Adipocyte (in vitro differentiated cells): ENCODE results near the gene MSL3B.

Experiments used
- DNase-seq: peaks from one replicate; pipeline ENCODE4 v3.0.0-alpha.2; 2015; ENCODE audit warnings: low read depth
- H3K27me3 ChIP-seq: replicated peaks from 2 replicates; pipeline ENCODE4 v1.7.0; 2013; ENCODE audit warnings: mild to moderate bottlenecking, low read length, moderate library complexity; ENCODE audit not compliant: control insufficient read depth, insufficient read depth
- H3K36me3 ChIP-seq: 2 replicates; pipeline ENCODE4 v1.7.0; 2013; ENCODE audit warnings: low read length, mild to moderate bottlenecking, moderate library complexity; ENCODE audit not compliant: control insufficient read depth, insufficient read depth, severe bottlenecking
- H3K4me1 ChIP-seq: 2 replicates; pipeline ENCODE4 v1.7.0; 2013; ENCODE audit warnings: mild to moderate bottlenecking, low read length, moderate library complexity; ENCODE audit not compliant: control insufficient read depth, insufficient read depth
- H3K4me3 ChIP-seq: 2 replicates; pipeline ENCODE4 v1.7.0; 2013; ENCODE audit warnings: mild to moderate bottlenecking, low read length, moderate library complexity
- H3K9ac ChIP-seq: 2 replicates; pipeline ENCODE4 v1.7.0; 2013; ENCODE audit warnings: mild to moderate bottlenecking, low read length, moderate library complexity
- H3K9me3 ChIP-seq: 2 replicates; pipeline ENCODE4 v1.7.0; 2013; ENCODE audit warnings: mild to moderate bottlenecking, low read length, moderate library complexity; ENCODE audit not compliant: control insufficient read depth

Gene MSL3B

GRCh38 chr2:233844064-233844807, 23.9 kb downstream of the MSL3B start:
- no peaks in the 10 kb centered on the region for H3K9me3 ChIP-seq
- H3K36me3 ChIP-seq, result no peaks in the 10 kb centered on the region
- H3K4me1 ChIP-seq, result no peaks in the 10 kb centered on the region
- no peak for DNase-seq
- H3K9ac ChIP-seq, result no peak overlapping the region
- H3K27me3 ChIP-seq, result no peaks in the 10 kb centered on the region
- no peak overlapping the region for H3K4me3 ChIP-seq

- Histone ChIP-seq H3K36me3 (no peaks in the 10 kb centered on the region), H3K9me3 (no peaks in the 10 kb centered on the region), H3K27me3 (no peaks in the 10 kb centered on the region), H3K9ac (no peak overlapping the region), H3K4me3 (no peak overlapping the region), H3K4me1 (no peaks in the 10 kb centered on the region)
- no peak for DNase-seq
Observed at GRCh38 chr2:233841183-233841582, 27.0 kb downstream of the MSL3B start.

- H3K9me3 ChIP-seq, result no peaks in the 10 kb centered on the region
- H3K36me3 ChIP-seq, result no peaks in the 10 kb centered on the region
- no peak overlapping the region for H3K4me3 ChIP-seq
- H3K4me1 ChIP-seq, result no peaks in the 10 kb centered on the region
- no peak for DNase-seq
- H3K27me3 ChIP-seq, result no peaks in the 10 kb centered on the region
- no peak overlapping the region for H3K9ac ChIP-seq
Observed at GRCh38 chr2:233840520-233840919, 27.7 kb downstream of the MSL3B start.

GRCh38 chr2:233839447-233839820, 28.8 kb downstream of the MSL3B start:
- Histone ChIP-seq H3K27me3 (no peaks in the 10 kb centered on the region), H3K9me3 (no peaks in the 10 kb centered on the region), H3K36me3 (no peaks in the 10 kb centered on the region), H3K9ac (no peak overlapping the region), H3K4me3 (no peak overlapping the region), H3K4me1 (no peaks in the 10 kb centered on the region)
- no peak for DNase-seq

- Histone ChIP-seq H3K36me3 (no peaks in the 10 kb centered on the region), H3K4me3 (no peak overlapping the region), H3K4me1 (peaks cover 3% of the 10 kb centered on the region), H3K27me3 (no peaks in the 10 kb centered on the region), H3K9me3 (no peaks in the 10 kb centered on the region), H3K9ac (no peak overlapping the region)
- no peak for DNase-seq
Observed at GRCh38 chr2:233838726-233839446, 29.3 kb downstream of the MSL3B start.

- DNase-seq, result no peak
- H3K9ac ChIP-seq, result no peak overlapping the region
- no peaks in the 10 kb centered on the region for H3K27me3 ChIP-seq
- no peaks in the 10 kb centered on the region for H3K36me3 ChIP-seq
- no peak overlapping the region for H3K4me3 ChIP-seq
- no peaks in the 10 kb centered on the region for H3K9me3 ChIP-seq
- H3K4me1 ChIP-seq, result peaks cover 7% of the 10 kb centered on the region
Observed at GRCh38 chr2:233838251-233838650, 29.9 kb downstream of the MSL3B start.

- peaks cover 12% of the 10 kb centered on the region for H3K4me1 ChIP-seq
- H3K36me3 ChIP-seq, result no peaks in the 10 kb centered on the region
- DNase-seq, result no peak
- H3K9me3 ChIP-seq, result no peaks in the 10 kb centered on the region
- H3K9ac ChIP-seq, result no peak overlapping the region
- no peak overlapping the region for H3K4me3 ChIP-seq
- H3K27me3 ChIP-seq, result no peaks in the 10 kb centered on the region
Observed at GRCh38 chr2:233837694-233838229, 30.4 kb downstream of the MSL3B start.

- Histone ChIP-seq H3K36me3 (no peaks in the 10 kb centered on the region), H3K4me1 (peaks cover 17% of the 10 kb centered on the region), H3K9me3 (no peaks in the 10 kb centered on the region), H3K27me3 (no peaks in the 10 kb centered on the region), H3K9ac (no peak overlapping the region), H3K4me3 (no peak overlapping the region)
- no peak for DNase-seq
Observed at GRCh38 chr2:233836359-233836758, 31.8 kb downstream of the MSL3B start.

- DNase-seq, result no peak
- peaks cover 17% of the 10 kb centered on the region for H3K4me1 ChIP-seq
- no peak overlapping the region for H3K9ac ChIP-seq
- no peak overlapping the region for H3K4me3 ChIP-seq
- H3K27me3 ChIP-seq, result no peaks in the 10 kb centered on the region
- no peaks in the 10 kb centered on the region for H3K9me3 ChIP-seq
- no peaks in the 10 kb centered on the region for H3K36me3 ChIP-seq
Observed at GRCh38 chr2:233835230-233836186, 32.7 kb downstream of the MSL3B start.

- Histone ChIP-seq H3K4me1 (peaks cover 17% of the 10 kb centered on the region), H3K36me3 (no peaks in the 10 kb centered on the region), H3K9me3 (no peaks in the 10 kb centered on the region), H3K27me3 (peaks cover 10% of the 10 kb centered on the region), H3K9ac (peak overlapping the region; percentile 34), H3K4me3 (no peak overlapping the region)
- DNase-seq, result no peak
Observed at GRCh38 chr2:233833345-233833744, 34.8 kb downstream of the MSL3B start.

GRCh38 chr2:233832869-233833311, 35.3 kb downstream of the MSL3B start:
- DNase-seq, result peak; percentile 79
- Histone ChIP-seq H3K27me3 (peaks cover 10% of the 10 kb centered on the region), H3K9ac (peak overlapping the region; percentile 34), H3K9me3 (no peaks in the 10 kb centered on the region), H3K4me3 (no peak overlapping the region), H3K4me1 (peaks cover 17% of the 10 kb centered on the region), H3K36me3 (no peaks in the 10 kb centered on the region)
